Heart left ventricle (tissue), 13 donors: ENCODE results near the gene RIMKLA.

ENCODE experiments used
- CTCF ChIP-seq, 12 donors: fragments of 200-600 bp; sonication (generic) in 4 of 12; IDR thresholded peaks; one replicate each; pipeline versions ENCODE4 v1.5.0 to v1.8.0; 2018 to 2022; ENCODE audit warnings: antibody characterized with exemption in 12 of 12, mild to moderate bottlenecking in 5 of 12
- POLR2A ChIP-seq, 2 donors: fragments of 450-650 bp; IDR thresholded peaks; one replicate each; pipeline ENCODE4 v1.6.1; 2017; ENCODE audit warnings: antibody characterized with exemption in 2 of 2, mild to moderate bottlenecking in 2 of 2, moderate library complexity in 2 of 2
- donor health status: ischemic (EF 13 %, LVEDD 7.1; RV severe dilation, severe dysfunction).
- donor health status: DM: no; HTN: yes; CAD: no.
- donor health status: DM: no; HTN: no; CAD: no.
- donor health status: ischemic (EF 25% LVEDD 6.9; RV normal size, moderate dysfunction).
- donor health status: ischemic (EF 25% LVEDD 5.7; RV mildly dilated, moderate dysfunction).
- donor health status: ischemic (EF 35%, LVEDD 5.7; RV mildly dilated, moderate dysfunction).
- donor health status: nonischemic (EF 11% LVEDD 7.7; RV severe dilation, severe dysfunction).
- donor health status: DM: yes; HTN: yes; CAD: no.
- donor health status: PGD.
- donor health status: ischemic (EF 29% LVEDD 5.4; RV normal size, mild dysfunction).
- donor health status: nonischemic (EF 23%, LVEDD 6.1; RV moderate dilation, normal function).

DNA sequence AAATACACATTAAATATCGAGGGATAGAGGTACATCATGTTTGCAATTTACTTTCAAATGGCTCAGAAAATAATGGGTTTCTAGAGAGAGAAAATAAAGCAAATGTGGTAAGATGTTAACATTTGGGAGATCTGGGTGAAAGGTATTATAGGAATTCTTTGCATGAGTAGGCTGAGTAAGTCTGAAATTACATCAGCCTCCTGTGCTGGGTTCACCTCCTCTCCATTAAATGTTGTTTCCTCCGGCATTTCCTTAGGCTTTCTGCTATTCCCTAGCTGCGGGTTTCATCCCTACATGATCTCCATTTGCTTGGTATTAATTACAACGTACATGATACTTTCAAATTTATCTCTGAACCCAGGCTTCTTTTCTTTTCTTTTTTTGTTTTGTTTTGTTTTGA, 43.6 kb downstream of the RIMKLA start:
- TF ChIP-seq CTCF (IDR thresholded peaks at IDR 0.05), result no peak
- no peak for TF ChIP-seq POLR2A (IDR thresholded peaks at IDR 0.05)
